Mesenchymal stem cell (in vitro differentiated cells and primary cell): ENCODE measurements around the gene MTHFD2L.

Experiments
- DNase-seq: peaks from one replicate; pipeline ENCODE4 v3.0.0-alpha.2; 2013
- H2AFZ ChIP-seq: one replicate; pipeline ENCODE4 v1.6.1; 2013; ENCODE audit warnings: low read depth, mild to moderate bottlenecking, control low read depth, inconsistent platforms, low read length, moderate library complexity
- H2AK5ac ChIP-seq: 2 replicates; pipeline ENCODE4 v1.6.1; 2013; ENCODE audit warnings: low read length, moderate library complexity, mild to moderate bottlenecking, inconsistent platforms; ENCODE audit not compliant: severe bottlenecking
- H2BK120ac ChIP-seq: one replicate; pipeline ENCODE4 v1.6.1; 2013; ENCODE audit warnings: low read depth, mild to moderate bottlenecking, inconsistent platforms, low read length, moderate library complexity
- H2BK12ac ChIP-seq, 2 experiments: one replicate each; pipeline ENCODE4 v1.6.1; 2013; ENCODE audit warnings: inconsistent platforms in 2 of 2, low read length in 2 of 2, mild to moderate bottlenecking in 2 of 2, moderate library complexity in 2 of 2, control low read depth in 1 of 2
- H2BK15ac ChIP-seq: one replicate; pipeline ENCODE4 v1.6.1; 2013; ENCODE audit warnings: mild to moderate bottlenecking, low read depth, inconsistent platforms; ENCODE audit not compliant: poor library complexity, severe bottlenecking
- H2BK5ac ChIP-seq: 2 replicates; pipeline ENCODE4 v1.6.1; 2013; ENCODE audit warnings: low read depth, mild to moderate bottlenecking, low read length, control low read depth, inconsistent platforms; ENCODE audit not compliant: poor library complexity, severe bottlenecking
- H3K14ac ChIP-seq, 2 experiments: one replicate each; pipeline ENCODE4 v1.6.1; 2013; ENCODE audit warnings: inconsistent platforms in 2 of 2, low read length in 2 of 2, control low read depth in 1 of 2, mild to moderate bottlenecking in 1 of 2, moderate library complexity in 1 of 2
- H3K18ac ChIP-seq, 2 experiments: one replicate each; pipeline ENCODE4 v1.6.1; 2013; ENCODE audit warnings: inconsistent platforms in 2 of 2, low read length in 2 of 2, control low read depth in 1 of 2, low read depth in 1 of 2, mild to moderate bottlenecking in 1 of 2
- H3K23ac ChIP-seq, 2 experiments: one replicate each; pipeline ENCODE4 v1.6.1; 2013; ENCODE audit warnings: inconsistent platforms in 2 of 2, low read length in 2 of 2, mild to moderate bottlenecking in 2 of 2, moderate library complexity in 2 of 2, control low read depth in 1 of 2
- H3K27ac ChIP-seq: 2 replicates; pipeline ENCODE4 v1.5.1; 2013; ENCODE audit warnings: mild to moderate bottlenecking, moderate library complexity, low read length, control low read depth, inconsistent platforms; ENCODE audit not compliant: poor library complexity, severe bottlenecking
- H3K27me3 ChIP-seq, 2 experiments: 2 replicates each; pipeline versions ENCODE4 v1.6.1 to v1.7.0; 2013; ENCODE audit warnings: low read length in 2 of 2, mild to moderate bottlenecking in 2 of 2, moderate library complexity in 2 of 2, control low read depth in 1 of 2, inconsistent platforms in 1 of 2; ENCODE audit not compliant: control insufficient read depth in 1 of 2, insufficient read depth in 1 of 2
- H3K36me3 ChIP-seq, 2 experiments: 2 replicates each; pipeline versions ENCODE4 v1.6.1 to v1.7.0; 2013; ENCODE audit warnings: low read length in 2 of 2, control low read depth in 1 of 2, inconsistent platforms in 1 of 2, low read depth in 1 of 2, mild to moderate bottlenecking in 1 of 2; ENCODE audit not compliant: insufficient read depth in 2 of 2, control insufficient read depth in 1 of 2
- H3K4ac ChIP-seq, 2 experiments: one replicate each; pipeline ENCODE4 v1.6.1; 2013; ENCODE audit warnings: inconsistent platforms in 2 of 2, low read length in 2 of 2, mild to moderate bottlenecking in 2 of 2, moderate library complexity in 2 of 2, control low read depth in 1 of 2, low read depth in 1 of 2
- H3K4me1 ChIP-seq: 2 replicates; pipeline ENCODE4 v1.6.1; 2013; ENCODE audit warnings: low read depth, low read length, control low read depth; ENCODE audit not compliant: control insufficient read depth, insufficient read depth
- H3K4me2 ChIP-seq: 2 replicates; pipeline ENCODE4 v1.6.1; 2013; ENCODE audit warnings: low read length, mild to moderate bottlenecking, inconsistent platforms; ENCODE audit not compliant: poor library complexity, severe bottlenecking
- H3K4me3 ChIP-seq, 2 experiments: 2 replicates each; pipeline versions ENCODE4 v1.5.1 to v1.7.0; 2013; ENCODE audit warnings: low read length in 2 of 2, mild to moderate bottlenecking in 2 of 2, control low read depth in 1 of 2, low read depth in 1 of 2; ENCODE audit not compliant: insufficient read depth in 1 of 2
- H3K79me1 ChIP-seq: replicated peaks from 2 replicates; pipeline ENCODE4 v1.6.1; 2013; ENCODE audit warnings: mild to moderate bottlenecking, control low read depth, low read length, inconsistent platforms; ENCODE audit not compliant: poor library complexity, severe bottlenecking
- H3K9ac ChIP-seq: 2 replicates; pipeline ENCODE4 v1.7.0; 2013; ENCODE audit warnings: mild to moderate bottlenecking, low read length, moderate library complexity
- H3K9me3 ChIP-seq: 2 replicates; pipeline ENCODE4 v1.7.0; 2013; ENCODE audit warnings: mild to moderate bottlenecking, low read length; ENCODE audit not compliant: control insufficient read depth
- H4K8ac ChIP-seq: one replicate; pipeline ENCODE4 v1.6.1; 2013; ENCODE audit warnings: inconsistent platforms, mild to moderate bottlenecking, low read length, moderate library complexity
- H4K91ac ChIP-seq: one replicate; pipeline ENCODE4 v1.6.1; 2013; ENCODE audit warnings: mild to moderate bottlenecking, low read length, inconsistent platforms
- WGBS: methylation state at CpG from one replicate; pipeline ENCODE4 v1.1.7; 2013; ENCODE audit warnings: mixed read lengths; 5-methylcytosine and 5-hydroxymethylcytosine counted together

The MTHFD2L gene

DNA sequence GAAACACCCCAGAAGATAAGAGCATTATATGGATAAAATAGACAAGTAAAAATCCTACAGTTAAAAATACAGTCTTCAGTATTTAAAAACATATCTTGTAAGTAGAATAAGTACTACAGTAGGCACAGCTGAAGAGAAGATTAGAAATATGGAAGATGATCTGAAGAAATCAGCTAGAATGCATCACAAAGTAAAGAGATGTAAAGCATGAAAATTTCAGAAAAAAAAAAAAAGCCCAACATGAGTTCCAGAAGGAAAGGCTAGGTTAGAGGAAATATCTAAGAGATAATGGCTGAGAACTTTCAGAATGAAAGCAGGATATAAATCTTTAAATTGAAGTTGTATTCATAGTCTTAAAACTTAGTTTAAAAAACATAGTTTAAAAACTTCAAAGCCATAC is 171.4 kb downstream of the MTHFD2L start:
- H3K79me1 ChIP-seq = no peaks in the 10 kb centered on the region
- H4K8ac ChIP-seq = no peak overlapping the region
- no peak overlapping the region for H2BK5ac ChIP-seq
- no peak overlapping the region for H2BK120ac ChIP-seq
- H2AK5ac ChIP-seq = no peak overlapping the region
- no peak overlapping the region for H3K27ac ChIP-seq
- no peak for DNase-seq
- H3K36me3 ChIP-seq = no peaks in the 10 kb centered on the region
- H3K27me3 ChIP-seq = no peaks in the 10 kb centered on the region
- H3K4me1 ChIP-seq = no peaks in the 10 kb centered on the region
- no peak overlapping the region for H2AFZ ChIP-seq
- no peak overlapping the region for H3K4me2 ChIP-seq
- H3K4ac ChIP-seq = no peak overlapping the region
- no peak overlapping the region for H2BK15ac ChIP-seq
- no peak overlapping the region for H3K23ac ChIP-seq
- H4K91ac ChIP-seq = no peak overlapping the region
- H3K9me3 ChIP-seq = no peaks in the 10 kb centered on the region
- no peak overlapping the region for H3K9ac ChIP-seq
- no peak overlapping the region for H3K14ac ChIP-seq
- no peak overlapping the region for H3K4me3 ChIP-seq
- H3K18ac ChIP-seq = no peak overlapping the region
- H2BK12ac ChIP-seq = no peak overlapping the region

DNA sequence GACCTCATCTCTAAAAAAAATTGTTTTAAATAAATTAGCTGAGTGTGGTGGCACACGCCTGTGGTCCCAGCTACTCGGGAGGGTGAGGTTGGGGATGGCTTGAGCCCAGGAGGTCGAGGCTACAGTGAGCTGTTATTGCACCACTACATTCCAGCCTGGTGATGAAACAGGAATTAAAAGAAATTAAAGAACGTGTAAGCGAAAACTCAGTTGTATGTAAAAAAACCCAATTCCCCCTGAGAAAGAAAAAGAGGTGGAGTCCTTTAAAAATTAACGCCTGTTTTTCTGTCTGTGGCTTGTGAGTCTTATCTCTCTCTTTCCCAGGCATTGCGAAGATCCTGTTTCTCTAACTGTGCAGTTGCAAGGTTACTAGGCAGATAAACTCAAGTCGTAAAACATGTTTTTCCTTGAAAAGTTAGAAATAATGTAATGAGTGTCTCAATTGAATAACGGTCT is 172.4 kb downstream of the MTHFD2L start:
- no peak overlapping the region for H3K14ac ChIP-seq
- no peak overlapping the region for H2BK5ac ChIP-seq
- H2AFZ ChIP-seq = no peak overlapping the region
- no peak overlapping the region for H2BK120ac ChIP-seq
- H3K4me1 ChIP-seq = no peaks in the 10 kb centered on the region
- no peak overlapping the region for H3K4me3 ChIP-seq
- no peak overlapping the region for H3K9ac ChIP-seq
- H3K27ac ChIP-seq = no peak overlapping the region
- no peak overlapping the region for H2BK12ac ChIP-seq
- H4K91ac ChIP-seq = no peak overlapping the region
- no peak overlapping the region for H4K8ac ChIP-seq
- H3K79me1 ChIP-seq = no peaks in the 10 kb centered on the region
- no peak overlapping the region for H2AK5ac ChIP-seq
- no peak overlapping the region for H3K4ac ChIP-seq
- no peak for DNase-seq
- H2BK15ac ChIP-seq = no peak overlapping the region
- H3K9me3 ChIP-seq = no peaks in the 10 kb centered on the region
- no peaks in the 10 kb centered on the region for H3K36me3 ChIP-seq
- H3K18ac ChIP-seq = peak overlapping the region in 1 of 2 experiments; percentile 30
- no peak overlapping the region for H3K23ac ChIP-seq
- WGBS = 74% methylated on average over 8 of the region's 9 CpGs
- no peaks in the 10 kb centered on the region for H3K27me3 ChIP-seq
- no peak overlapping the region for H3K4me2 ChIP-seq

GRCh38 chr4:74331252-74331651 is 173.3 kb downstream of the MTHFD2L start:
- H3K27me3 ChIP-seq = no peaks in the 10 kb centered on the region
- H3K9me3 ChIP-seq = no peaks in the 10 kb centered on the region
- WGBS = 100% methylated on average over 1 of the region's 2 CpGs
- H2BK12ac ChIP-seq = no peak overlapping the region
- no peak overlapping the region for H2BK5ac ChIP-seq
- H3K14ac ChIP-seq = no peak overlapping the region
- H3K18ac ChIP-seq = no peak overlapping the region
- H2AK5ac ChIP-seq = no peak overlapping the region
- H2AFZ ChIP-seq = no peak overlapping the region
- no peak overlapping the region for H4K91ac ChIP-seq
- no peak overlapping the region for H2BK120ac ChIP-seq
- H3K4me1 ChIP-seq = no peaks in the 10 kb centered on the region
- no peak overlapping the region for H3K27ac ChIP-seq
- no peaks in the 10 kb centered on the region for H3K79me1 ChIP-seq
- no peak overlapping the region for H3K4me2 ChIP-seq
- no peak overlapping the region for H3K4me3 ChIP-seq
- no peak for DNase-seq
- H3K23ac ChIP-seq = no peak overlapping the region
- no peak overlapping the region for H2BK15ac ChIP-seq
- H3K36me3 ChIP-seq = no peaks in the 10 kb centered on the region
- no peak overlapping the region for H3K9ac ChIP-seq
- H3K4ac ChIP-seq = no peak overlapping the region
- no peak overlapping the region for H4K8ac ChIP-seq

DNA sequence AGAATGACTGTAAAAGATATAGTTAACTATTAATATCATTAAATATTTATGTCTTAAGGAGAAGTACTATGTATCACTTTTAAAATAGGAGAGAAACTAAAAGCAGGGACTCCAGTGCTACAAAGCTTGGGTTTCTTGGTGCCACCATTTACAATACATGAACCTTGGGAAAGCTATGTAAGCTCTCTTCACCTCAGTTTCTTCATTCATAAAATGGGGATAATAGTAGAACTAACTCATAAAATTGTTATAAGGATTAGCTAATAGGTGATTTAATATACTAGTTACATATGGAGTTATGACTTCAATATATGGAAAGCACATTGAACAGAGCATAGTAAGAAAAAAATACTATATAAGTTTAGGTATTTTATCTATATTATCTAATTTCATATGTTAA is 174.0 kb downstream of the MTHFD2L start:
- Histone ChIP-seq H3K36me3 (no peaks in the 10 kb centered on the region), H2AFZ (no peak overlapping the region), H2BK5ac (no peak overlapping the region), H3K27me3 (no peaks in the 10 kb centered on the region), H2BK15ac (no peak overlapping the region), H2BK120ac (no peak overlapping the region), H3K4ac (no peak overlapping the region), H3K9ac (no peak overlapping the region), H4K8ac (no peak overlapping the region), H2BK12ac (no peak overlapping the region), H3K9me3 (no peaks in the 10 kb centered on the region), H4K91ac (no peak overlapping the region), H3K27ac (no peak overlapping the region), H3K18ac (no peak overlapping the region), H2AK5ac (no peak overlapping the region), H3K4me2 (no peak overlapping the region), H3K4me1 (no peaks in the 10 kb centered on the region), H3K79me1 (no peaks in the 10 kb centered on the region), H3K14ac (no peak overlapping the region), H3K4me3 (no peak overlapping the region), H3K23ac (no peak overlapping the region)
- no peak for DNase-seq
